Activated T-cell treated with anti-CD3 and anti-CD28 coated beads for 48 hours (primary cell): ENCODE measurements around the gene CACNA2D2.

Experiments
- DNase-seq: peaks from one replicate; pipeline ENCODE4 v3.0.0-alpha.2; 2020; ENCODE audit warnings: low read depth

The CACNA2D2 gene

DNA sequence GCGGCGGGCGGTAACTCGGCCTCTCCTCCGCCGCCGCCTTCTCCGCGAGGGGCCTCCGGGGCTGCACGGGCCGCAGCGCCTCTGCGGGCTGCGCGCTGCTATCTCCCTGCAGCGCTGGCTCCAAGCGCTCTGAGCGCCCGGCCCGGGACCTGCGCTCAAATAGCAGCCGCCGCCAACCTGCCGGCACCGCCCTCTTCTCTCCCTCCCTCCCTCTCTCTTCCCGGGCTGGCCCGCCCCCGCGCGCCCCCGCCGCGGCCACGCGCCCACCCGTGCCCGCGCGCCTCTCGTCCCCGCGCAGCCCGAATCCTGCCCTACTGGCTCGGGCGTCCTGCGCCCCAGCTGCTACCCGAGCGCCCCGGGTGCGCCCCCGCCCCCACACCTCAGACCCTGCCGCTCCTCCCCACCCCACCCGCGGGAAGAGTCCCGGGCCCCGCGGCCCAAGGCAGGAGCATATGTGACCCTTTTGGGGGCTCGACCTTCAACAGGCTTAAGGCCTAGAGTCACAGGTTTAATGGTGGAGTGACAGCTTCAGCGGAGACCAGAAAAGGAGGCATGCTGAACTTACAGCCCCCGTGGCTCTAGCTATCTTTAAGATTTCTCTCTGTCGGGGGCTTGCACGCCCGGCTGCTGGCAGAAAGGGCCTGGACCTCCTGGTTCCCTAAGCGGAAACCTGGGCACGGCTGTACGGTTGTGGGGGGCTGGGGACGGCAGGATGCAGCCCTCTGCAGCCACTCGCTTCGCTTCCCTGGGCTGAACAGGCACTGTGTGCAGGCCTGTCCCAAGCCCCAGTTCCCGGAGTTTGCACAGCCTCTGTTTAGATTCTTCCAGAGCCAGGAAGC, at the start of gene CACNA2D2:
CACNA2D2 (minus strand) TSS at position 131 of the 839 bp plus-strand sequence. CDS start 211 bp downstream, outside the sequence.
- DNase-seq: peak; percentile 38

DNA sequence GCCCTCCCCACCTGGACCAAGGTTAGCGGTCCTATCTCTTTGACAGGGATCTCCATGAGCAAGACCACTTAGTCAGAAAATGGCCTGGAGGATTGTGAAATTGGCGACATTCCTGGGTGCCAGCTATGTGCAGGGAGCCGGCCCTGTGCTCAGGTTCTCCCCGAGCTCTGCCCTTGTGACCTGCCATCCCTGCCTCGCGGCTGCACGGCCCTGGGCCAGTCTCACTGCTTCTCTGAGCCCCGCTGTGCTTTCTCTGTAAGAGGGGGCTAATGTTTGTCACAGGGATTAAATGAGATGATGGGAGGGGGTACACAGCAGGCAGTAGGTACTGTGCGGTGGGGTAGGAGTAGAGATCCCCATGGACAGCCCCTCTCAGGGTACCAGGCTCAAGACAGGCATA, 49.2 kb upstream of the CACNA2D2 start:
- DNase-seq: no peak

DNA sequence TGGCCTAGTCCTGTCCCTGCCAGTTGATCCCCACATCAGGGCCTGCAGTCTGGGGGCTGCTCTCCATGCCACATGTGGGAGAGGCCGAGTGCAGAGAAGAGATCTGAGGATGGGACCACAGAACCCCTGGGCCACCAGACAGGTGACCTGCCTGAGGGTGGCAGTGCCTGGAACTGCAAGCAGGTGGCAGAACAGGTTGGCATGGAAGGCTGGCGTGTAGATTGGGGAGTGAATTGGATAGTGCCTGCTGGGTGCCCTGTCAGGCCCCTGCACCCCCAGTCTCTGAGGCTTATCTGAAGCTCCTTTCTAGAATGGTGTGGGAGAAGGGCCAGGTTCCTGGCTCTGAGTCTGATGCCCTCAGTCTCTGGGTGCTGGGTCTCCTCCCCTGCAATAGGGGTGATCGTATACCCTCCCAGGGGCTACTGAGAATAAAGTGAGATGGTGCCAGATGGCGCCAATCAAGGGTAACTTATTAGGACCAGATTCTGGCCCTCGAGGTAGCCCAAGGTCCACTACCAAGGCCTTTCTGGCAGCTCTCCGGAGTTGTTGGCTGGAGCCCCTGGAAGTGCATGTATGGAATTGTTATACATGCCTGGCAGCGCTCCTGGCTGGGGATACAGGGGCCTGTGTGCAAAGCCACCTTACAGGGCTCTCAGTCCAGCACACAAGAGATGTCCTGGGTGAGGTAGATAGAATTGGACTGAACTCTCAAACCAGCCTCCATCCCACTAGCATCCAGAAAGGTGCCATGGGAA, 48.4 kb upstream of the CACNA2D2 start:
- DNase-seq: no peak

DNA sequence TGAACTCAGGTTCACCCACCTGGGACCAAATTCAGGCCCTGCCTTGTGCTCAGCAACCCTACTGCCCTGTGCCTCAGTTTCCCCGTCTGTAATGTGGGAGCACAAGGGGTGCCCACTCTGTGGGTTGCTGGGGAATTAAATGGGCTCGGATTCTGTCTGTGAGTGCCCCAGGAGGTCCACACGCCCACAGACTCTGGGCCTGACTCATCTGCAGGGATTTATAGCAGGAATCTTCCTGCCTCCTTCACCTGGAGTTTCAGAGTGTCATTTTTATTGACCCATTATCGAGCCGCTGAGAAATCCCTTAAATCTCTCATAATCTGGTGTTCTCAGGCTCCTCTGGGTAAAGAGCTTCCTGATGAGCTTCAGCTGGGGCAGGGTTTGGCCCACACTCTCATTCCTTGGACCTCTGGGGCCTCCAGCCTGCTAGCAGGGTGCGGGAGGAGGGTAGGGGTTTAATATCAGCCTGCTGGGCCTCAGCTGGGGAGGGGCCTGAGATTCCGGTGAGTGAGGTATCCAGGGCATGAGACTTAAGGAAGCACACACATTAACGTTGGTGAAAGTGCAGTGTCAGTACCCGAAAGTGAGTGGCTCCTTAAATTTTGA, 47.7 kb upstream of the CACNA2D2 start:
- DNase-seq: no peak

DNA sequence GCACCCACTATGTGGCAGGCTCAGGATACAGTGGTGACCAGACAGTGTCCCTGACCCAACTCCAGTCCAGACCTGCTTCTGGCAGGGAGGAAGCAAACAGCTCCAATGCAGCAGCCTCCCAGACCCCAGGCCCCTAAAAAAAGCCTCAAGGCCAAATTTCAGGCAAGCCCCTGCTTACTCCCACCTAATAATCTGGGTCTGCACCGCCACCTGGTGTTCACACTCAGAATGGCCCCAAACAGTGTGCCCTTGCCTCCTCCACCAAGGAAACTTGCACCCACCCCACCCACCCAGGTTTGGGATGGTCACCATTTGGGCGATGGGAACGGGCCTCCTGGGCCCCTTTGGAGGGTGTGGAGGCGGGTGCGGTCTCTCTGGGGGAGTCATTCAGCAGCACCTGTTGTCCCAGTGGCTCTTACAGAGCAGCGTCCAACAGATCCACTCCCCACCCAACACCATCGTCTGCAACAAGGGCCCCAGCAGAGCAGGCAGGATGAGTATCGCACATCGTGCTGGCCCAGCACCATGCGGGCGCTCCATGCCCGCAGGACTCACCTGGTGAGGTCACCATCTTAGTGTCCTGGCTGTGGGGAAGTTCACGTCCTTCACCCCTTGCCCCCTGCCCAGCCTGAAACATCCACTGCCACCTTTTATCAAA, 46.8 kb upstream of the CACNA2D2 start:
- DNase-seq: peak; percentile 54

DNA sequence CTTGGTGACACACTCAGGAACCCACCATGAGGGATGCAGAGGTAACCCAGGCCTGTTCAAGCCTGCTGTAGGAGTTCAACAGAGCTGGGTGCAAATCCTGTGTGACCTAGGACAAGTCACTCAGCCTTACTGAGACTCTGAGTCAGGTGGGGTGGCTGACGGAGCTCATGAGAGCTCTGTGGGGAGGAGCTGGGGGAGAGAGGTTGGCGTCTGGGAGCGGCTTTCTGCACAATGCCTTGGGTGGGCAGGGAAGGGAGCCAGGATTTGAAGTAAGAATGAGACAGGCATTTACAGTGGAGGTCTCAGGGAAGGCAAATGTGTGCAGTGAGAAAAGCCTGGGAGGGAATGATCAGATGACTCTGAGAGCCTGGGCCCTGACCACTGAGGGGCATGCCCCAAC, 45.8 kb upstream of the CACNA2D2 start:
- no peak for DNase-seq

DNA sequence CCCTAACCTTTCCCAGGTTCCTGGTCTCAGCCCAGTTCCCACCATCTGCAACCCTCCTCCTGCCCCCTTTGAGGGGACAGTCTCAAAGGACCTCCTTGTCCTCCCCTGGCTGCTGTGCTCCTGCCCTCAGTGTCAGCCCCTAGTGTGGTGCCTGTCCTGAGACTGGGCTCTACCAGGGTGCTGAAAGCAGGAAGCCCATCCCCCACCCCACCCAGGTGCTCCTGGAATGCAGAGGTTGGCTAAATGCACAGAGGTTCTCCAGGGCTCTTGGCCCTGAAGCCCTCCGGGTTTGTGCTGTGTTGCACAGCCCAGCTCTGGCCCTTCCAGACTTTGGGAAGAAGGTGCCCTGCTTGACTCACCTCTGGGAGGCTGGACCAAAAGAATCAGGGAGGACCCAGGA, 42.3 kb upstream of the CACNA2D2 start:
- no peak for DNase-seq

DNA sequence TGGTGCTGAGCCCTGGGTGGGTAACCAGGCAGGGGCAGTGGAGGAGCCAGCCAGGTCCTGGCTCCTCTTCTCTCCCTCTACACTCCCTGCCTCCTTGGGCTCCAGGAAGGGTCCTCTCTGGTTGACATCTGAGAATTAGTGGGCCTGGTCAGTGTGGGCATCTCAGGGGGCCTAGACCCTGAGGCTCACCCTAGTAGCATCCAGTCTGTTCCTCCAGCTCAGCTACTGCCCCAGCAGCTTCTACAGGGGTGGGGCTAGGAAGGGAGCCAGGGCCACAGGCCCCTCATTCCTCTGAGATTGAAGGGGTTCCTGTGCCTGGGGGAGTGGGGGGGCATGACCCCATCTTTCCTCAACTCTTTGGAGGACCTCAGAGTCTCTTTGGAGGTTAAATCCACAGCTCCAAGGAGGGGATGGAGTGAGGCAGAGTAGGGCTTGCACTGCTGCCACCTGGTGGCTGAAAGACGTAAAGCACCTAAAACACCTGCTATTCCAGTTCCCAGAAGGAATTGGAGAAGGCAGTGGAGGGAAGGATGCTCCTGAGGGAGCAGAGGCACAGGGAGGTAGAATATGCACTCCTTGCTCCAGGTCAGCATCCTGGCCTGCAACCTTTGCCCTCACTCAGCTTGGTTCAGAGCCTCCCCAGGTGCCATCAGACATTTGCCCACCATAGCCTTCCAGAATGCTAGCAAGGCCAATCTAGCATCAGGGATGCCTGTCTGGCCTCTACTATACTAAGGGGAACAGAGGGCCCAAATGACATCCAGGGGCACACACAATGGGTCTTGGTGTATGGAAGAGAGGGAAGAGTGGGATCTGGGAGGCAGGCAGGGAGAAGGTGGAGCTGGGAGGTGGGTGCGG, 39.0 kb upstream of the CACNA2D2 start:
- DNase-seq: peak; percentile 49

DNA sequence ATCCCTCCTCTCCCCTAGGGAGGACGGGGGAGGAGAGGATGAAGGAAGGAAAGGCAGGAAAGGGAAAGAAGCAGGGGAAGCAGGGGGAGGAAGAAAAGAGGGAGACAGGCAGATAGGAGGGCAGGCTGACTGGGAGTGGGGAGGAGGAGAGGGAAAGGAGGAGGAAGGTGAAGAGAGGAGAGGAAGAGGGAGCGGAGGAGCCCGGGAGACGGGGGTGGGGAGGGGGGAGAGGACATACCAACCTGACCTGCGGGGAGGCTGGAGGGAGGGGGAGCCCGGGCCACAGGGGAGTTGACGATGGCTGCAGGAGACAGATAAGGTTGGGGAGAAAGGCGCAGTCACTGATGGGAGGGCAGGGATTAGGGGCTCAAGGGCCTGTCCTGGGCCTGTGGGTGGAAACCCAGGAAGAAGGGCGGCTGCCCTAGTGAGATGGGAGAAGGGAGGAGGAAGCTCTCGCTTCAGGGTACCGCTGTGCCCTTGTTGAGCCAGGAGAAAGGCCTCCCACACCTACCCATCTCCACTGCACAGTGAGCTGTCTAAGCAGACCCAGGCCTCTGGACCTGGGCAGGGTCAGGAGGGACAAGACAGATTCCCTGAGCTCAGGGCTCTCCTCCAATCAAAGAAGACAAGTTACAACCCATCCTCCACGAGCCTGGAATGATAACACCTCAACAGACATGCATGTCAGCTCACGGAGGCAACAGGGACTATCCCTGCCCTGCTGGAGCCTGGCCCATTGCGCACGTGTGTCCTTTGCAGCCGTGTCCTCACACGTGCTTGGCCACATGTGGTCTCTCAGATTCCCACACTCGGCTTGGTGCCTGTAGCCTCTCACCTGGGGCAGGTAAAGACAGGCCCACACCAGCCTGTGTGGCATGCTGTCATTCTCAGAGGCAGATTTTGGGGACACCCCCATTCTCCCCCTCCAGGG, 36.2 kb upstream of the CACNA2D2 start:
- DNase-seq: no peak

DNA sequence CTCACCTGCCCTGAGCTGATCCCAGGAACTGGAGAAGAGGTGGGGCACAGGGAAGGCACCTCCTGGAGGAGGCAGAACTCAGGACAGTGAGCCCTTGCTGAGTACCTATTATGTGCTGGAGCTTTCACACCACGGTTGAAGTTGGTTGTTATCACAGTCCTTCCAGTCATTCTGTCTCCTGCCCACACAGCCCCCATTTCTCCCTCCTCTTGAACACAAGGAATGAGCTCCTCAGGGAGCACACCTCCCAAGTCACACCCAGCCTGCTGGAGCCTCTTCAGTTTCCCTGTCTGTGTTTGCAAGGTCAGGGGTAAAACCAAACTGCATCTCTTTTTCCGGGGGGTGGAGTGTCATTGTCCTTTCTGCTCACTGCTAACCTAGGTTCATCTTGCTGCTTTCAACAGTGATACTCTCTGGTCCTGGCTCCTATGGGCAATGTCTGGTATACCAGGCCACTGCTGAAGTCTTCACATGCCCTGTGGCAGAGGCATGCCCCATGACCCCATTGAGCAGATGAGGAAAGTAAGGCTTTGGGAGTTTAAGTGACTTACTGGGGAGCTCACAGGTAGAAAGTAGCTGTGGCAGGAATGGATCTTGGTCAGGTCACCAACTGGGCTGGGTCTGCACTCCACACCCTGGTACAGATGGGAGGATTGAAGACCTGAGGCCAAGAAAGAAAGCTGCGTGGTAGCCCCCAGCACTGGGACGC, 34.1 kb upstream of the CACNA2D2 start:
- DNase-seq: no peak

DNA sequence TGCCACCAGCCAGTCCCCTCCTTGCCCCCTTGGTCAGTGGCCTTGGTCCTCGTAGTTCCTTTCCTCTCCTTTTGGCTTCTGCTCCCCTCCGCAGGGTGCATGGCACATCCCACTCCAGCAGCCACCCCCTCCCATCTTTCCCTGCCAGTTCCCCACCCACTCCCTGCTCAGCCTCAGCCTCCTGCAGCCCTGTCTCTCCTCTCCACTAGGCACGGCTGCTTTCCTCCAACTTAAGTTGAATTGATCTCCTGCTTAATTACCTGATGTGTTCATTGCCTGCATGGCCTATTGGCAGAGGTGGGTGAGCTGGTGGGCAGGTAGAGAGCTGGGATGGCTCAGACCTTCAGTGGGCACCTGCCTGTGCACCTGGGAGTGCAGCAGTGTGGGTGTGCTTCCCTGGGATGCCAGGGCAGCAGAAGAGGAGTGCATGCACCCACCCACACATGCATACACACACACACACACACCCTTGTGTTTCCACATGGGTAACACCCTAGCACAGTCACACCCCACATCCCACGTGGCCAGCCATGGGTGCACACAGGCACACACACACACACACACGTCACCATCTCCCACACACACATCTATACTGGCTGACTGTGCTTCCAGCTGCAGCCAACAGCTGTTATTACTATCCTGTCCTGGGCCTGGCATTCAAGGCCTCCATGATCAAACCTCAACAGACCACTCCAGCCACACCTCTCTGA, 33.2 kb upstream of the CACNA2D2 start:
- DNase-seq: no peak

DNA sequence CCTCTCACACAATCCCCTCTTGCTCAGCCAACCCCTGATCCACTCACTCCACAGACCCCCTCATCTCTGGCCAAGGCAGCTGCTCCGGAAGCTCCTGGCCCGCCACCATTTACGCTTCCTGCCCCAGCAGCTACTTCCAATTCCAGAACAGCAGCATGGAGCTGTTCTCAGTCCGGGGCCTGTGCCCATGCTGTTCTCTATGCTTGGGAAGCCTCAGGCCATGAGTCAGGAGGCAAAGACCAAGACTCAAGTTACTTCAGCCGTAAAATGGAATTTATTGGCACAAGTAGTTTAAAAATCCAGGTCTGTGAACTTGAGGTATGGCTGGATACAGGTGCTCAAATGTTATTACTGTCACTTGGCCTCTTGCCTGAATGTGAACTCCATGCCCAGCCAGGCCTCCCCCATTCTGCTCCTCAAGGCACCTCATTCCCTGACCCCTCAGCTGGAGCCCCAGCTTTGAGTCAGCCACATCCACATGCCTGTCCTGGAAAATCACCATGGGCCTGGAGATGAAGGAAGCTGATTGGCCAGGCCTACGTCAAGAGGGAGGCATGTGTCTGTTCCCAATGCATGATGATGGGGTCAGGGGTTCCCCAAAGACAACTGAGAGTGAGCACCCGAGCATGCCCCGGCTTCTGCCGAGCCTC, 31.4 kb upstream of the CACNA2D2 start:
- DNase-seq: no peak

DNA sequence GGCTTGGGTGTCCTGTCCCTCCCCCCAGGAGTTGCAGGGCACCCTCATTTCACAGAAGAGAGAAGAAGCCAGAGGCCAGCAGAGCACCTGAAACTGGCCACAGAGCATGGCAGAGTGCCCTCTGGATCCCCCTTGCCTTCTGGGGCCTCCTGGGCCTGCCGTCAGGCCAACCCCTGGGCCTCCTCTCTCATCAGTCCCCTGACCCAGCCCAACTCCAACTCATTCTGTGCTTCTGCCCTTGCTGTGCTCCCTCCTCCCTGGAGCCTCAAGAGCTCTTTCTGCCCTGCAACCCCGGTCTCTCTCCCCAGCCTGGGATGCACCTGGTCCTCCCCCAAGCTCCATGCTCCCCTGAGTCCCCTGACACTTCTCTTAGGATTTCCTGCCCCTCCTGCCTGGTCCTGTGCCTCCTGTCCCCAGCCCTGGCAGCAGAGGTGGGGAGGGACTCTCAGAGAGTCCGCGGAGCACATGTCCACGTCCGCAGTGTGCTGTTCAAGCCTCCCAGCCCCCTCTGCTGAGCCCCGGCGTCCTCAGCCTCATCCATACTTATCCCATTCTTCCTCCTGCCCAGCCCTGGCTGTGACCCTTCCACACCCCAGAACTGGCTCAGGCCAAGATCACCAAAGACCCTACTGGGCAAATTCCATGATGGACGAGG, 30.5 kb upstream of the CACNA2D2 start:
- DNase-seq: no peak

DNA sequence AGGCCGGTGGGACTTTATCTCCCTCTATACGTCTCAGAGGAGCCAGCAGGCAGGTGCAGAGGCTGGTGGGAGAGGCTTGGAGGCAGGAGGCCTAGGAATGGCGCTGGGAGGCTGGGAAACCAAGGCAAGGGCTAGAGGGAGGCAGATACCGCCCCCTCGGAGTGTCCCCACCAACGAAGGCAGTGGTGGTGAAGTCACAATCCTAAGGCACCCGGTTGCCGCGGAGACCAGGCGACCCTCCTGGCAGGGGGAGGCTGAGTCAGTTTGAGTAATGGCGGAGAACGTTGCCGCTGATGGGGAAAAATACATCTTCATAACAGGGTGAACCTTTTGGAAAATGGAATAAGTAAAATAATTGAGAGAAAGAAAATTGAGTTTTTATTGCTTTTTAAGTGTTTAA, 29.9 kb upstream of the CACNA2D2 start:
- DNase-seq: no peak

DNA sequence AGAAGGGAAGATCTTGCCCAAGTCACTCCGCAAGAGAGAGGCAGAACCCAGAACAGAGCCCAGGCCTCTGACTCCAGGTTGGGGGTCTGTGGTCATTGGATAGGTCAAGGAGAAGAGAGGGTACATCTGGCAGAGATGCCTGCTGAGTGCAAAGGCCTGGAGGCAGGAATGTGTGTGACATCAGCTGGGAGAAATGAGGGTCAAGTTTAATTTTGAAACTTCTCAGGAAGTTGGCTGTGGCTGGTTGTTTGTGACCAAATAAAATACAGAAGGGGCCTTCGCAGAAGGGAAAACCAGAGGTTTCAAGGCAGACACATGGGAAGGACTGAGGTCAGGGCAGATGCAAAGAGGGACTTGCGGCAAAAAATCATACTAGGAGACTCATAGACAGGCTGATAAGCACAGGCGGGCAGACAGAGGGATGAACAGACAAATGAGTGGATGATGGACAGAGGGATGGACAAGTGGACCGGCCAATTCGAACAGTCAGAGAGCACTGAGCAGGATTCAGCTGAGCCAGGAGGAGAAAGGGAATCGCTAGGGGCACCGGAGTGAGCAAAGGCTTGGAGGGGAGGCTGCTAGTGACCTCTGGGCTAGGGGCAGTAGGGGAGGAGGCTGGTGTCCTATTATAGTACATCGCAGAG, 28.8 kb upstream of the CACNA2D2 start:
- DNase-seq: no peak

DNA sequence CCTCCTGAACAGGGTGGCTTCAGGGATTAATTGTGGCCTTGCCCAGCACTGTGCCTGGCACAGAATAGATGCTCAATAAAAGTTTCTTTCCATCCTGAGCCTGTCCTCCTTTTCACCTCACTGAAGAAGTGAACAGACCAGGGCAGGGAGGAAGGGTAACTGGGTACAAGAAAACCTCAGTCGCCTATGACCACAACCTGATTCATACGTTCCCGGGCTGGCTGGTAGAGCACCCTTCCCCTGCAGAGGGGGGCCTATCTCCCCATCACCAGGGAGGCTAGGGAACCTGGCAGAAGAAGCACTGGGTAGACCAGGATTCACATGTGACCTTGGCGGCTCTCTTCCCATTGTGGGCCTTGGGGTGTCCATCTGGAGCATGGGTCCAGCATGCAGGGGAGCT, 27.8 kb upstream of the CACNA2D2 start:
- no peak for DNase-seq
